ENCODE results near the gene THTPA. TPM values are rescaled to one million over a fixed set of nuclear protein-coding genes. Genes with fewer than 3 reads are reported as not detected.
"Not testable (repeated sequence)": the region's sequence is repeated elsewhere in the genome, so short reads cannot be mapped to it uniquely, and the experiment has no call there.

Gene THTPA
- polyA plus RNA-seq, 1 donor from 2014 or later = 18.1 TPM

DNA sequence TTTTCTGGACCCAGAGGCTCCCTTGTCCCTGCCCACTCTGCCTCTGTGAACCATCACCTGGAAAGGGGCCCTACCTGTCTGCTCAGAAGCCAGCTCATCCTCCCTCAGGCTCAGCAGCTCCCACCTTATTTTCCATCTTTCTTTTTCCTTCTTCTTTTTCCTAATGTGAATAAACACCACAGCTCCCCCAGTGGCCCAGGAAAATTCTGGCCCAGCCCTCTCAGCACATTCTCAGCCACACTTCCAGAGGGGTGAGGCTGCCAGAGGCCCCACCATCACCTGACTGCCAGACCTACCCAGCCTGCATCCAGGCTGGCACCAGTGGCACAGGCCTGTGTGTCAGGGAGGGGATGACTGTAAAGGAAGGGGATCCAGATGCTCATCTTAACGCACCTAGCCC, 27.5 kb upstream of the THTPA start:
- Mint-ChIP-seq H3K9me3 (no peaks in the 10 kb centered on the region), H3K36me3 (peaks cover under 1% of the 10 kb centered on the region), H3K4me3 (peak overlapping the region in 1 of 4 donors; percentile 49), H3K27ac (no peak overlapping the region), H3K4me1 (peaks cover 0 to 2% (median 0%) of the 10 kb centered on the region in 3 donors), H3K27me3 (no peaks in the 10 kb centered on the region)

DNA sequence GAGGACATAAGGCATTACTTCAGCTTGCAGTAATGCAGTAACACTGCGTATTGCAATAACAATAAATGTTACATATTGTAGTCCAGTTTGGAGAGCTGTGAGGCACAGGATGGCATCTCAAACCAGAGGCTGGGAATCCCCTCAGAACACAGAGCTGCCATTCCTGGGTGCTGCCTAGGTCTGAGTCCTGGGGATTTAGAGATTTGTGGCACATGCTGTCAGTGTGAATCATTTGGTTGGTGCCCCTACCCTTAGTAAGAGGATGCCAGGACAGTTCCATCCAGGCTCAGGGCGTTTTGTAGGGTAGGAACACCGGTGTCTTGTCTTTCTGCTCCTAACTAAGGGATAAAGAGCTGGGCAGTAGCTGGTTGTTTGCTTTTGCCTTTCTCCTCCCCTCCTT, 27.1 kb upstream of the THTPA start:
- Mint-ChIP-seq H3K27ac (peak overlapping the region in 1 of 3 donors; percentile 19), H3K4me3 (peak overlapping the region in 1 of 4 donors; percentile 49), H3K36me3 (peaks cover 4% of the 10 kb centered on the region), H3K27me3 (no peaks in the 10 kb centered on the region), H3K9me3 (no peaks in the 10 kb centered on the region), H3K4me1 (peaks cover 0 to 2% (median 0%) of the 10 kb centered on the region in 3 donors)

DNA sequence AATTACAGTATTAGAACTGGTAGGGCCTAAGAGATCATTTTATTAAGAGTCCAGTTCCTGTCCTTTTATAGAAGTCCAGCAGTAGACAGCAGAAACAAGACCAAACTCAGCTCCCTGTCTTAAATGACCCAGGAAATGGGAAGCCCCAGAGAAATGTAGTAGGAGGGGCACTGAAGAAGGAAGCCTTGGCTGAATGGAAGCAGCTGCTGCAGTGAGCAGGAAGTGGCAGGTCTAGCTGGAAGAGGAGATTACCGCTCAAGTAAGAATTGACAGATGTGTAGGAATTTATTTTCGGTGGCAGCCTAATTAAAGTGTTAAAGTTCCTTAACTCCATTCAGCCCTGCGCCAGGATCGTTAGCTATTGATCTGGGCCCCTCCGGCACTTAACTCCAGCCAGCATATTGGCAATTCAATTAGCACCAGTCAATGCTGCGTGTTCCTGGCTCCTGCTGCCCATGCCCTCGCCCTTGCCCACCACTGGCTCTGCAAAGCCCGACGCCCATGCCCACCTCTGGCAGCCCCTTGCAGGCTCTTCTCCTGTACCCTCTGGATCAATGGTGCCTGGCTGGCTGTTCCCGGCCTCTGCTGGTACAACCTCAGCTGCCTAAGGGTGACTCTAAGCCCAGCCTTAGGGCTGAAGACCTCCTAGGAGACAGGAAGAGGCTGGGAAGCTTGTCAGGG, 25.6 kb upstream of the THTPA start:
- no peaks in the 10 kb centered on the region for H3K27me3 Mint-ChIP-seq
- H3K36me3 Mint-ChIP-seq = peaks cover 4% of the 10 kb centered on the region
- H3K9me3 Mint-ChIP-seq = no peaks in the 10 kb centered on the region
- H3K4me1 Mint-ChIP-seq = peaks cover 0 to 2% (median 0%) of the 10 kb centered on the region in 3 donors
- peak overlapping the region in 1 of 3 donors; percentile 5 for H3K27ac Mint-ChIP-seq
- no peak overlapping the region for H3K4me3 Mint-ChIP-seq

DNA sequence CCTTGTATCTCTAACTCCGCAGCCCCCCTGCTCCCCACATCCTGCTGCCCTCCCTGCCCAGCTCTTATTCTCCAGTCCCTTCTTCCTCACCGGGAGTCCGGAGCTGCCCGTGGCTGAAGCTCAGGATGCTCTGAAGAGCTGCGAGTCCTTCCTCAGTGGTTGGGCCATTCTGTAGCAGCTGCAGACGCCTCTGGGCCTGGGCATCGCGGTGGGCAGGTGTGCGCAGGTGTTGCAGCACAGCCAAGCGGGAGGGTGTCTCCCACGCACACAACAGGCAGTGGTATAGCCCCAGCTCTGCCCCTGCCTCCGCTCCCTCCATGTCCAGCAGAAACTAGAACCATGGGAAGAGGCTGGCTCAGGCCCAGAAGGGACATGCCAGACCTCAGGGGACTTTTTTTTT, 24.7 kb upstream of the THTPA start:
- Mint-ChIP-seq H3K27ac (no peak overlapping the region), H3K4me1 (peaks cover 0 to 2% (median 0%) of the 10 kb centered on the region in 3 donors), H3K9me3 (no peaks in the 10 kb centered on the region), H3K27me3 (no peaks in the 10 kb centered on the region), H3K4me3 (no peak overlapping the region), H3K36me3 (peaks cover 4% of the 10 kb centered on the region)

DNA sequence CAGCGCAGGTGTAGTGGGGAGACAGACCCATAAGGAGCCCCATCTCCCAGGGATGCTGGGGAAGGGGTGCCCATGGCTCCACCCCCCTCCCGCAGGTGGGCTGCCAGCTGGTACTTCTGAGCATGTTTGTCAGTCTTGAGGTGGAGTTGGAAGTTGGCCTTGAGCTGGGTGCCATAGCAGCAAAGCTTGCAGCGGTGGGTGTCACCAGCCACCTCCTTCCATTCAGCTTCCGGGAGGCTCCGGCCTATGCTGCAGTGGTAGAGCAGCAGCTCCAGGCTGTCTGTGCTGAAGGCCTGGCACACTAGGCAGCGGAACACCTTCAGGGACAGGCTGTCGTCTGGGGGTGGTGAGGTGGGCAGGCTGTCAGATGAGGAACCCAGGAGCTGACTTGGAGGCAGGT, 23.4 kb upstream of the THTPA start:
- Mint-ChIP-seq H3K9me3 (no peaks in the 10 kb centered on the region), H3K36me3 (peaks cover 4% of the 10 kb centered on the region), H3K4me3 (no peak overlapping the region), H3K27ac (no peak overlapping the region), H3K27me3 (no peaks in the 10 kb centered on the region), H3K4me1 (peaks cover 0 to 2% (median 0%) of the 10 kb centered on the region in 3 donors)

DNA sequence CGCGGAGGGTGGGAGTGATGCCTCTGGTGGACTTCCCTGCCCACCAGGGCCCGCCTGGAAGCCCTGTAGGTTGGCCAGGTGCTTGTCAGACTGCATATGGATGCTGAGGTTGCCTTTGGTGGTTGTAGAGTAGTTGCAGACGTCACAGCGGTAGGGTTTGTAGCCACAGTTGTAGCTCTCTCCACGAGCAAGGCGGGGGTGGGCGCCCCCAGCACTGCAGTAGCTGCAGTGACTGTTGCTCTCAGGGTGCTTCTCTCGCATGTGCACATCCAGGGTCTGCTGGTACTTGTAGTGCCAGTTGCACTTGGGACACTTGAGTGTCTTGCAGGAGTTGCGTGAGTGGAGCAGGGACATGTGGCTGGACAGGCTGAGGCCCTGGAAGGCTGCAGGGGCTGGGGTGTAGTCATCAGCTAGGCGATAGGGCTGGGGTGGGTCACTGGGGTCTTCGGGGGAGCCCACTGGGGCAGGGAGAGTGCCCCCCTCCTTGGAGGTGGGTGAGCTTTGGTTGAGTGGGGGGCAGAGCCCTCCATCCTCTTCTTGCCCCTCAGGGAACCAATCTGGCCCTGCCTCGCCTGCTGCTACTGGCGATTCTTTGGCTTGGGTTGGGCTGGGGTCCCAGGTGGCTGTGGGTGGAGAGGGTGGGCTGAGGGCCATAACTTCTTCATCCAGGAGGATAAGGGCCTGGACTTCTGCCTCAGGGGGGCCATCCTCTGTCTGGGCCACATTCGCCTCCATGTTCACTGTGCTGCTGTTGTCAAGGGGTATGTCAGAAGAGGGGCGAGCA, 22.2 kb upstream of the THTPA start:
- Mint-ChIP-seq H3K27ac (no peak overlapping the region), H3K4me3 (no peak overlapping the region), H3K27me3 (no peaks in the 10 kb centered on the region), H3K9me3 (no peaks in the 10 kb centered on the region), H3K4me1 (peaks cover 0 to 2% (median 0%) of the 10 kb centered on the region in 3 donors), H3K36me3 (peaks cover 4% of the 10 kb centered on the region)

DNA sequence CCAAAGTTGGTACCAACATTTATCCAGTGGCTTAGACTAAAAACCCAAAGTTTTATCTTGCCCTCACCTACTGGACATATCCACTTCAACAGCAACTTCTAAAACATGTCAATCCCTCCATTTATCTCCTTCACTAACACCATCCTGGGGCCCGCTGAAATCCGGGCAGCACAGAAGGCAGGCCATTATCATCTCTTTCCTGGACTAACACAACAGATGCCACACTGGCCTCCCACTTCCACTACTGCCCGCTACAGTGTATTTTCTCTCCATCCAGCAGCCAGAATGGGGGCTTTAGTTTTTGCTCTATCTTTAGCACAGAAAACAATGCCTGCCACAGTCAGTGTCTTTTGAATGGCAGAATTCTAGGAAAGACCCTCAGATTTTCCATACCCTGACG, 20.1 kb upstream of the THTPA start:
- Mint-ChIP-seq H3K9me3 (no peaks in the 10 kb centered on the region), H3K4me1 (peaks cover 0 to 8% (median 3%) of the 10 kb centered on the region in 3 donors), H3K36me3 (peaks cover 4% of the 10 kb centered on the region), H3K27me3 (peaks cover 3% of the 10 kb centered on the region), H3K4me3 (no peak overlapping the region), H3K27ac (no peak overlapping the region)

DNA sequence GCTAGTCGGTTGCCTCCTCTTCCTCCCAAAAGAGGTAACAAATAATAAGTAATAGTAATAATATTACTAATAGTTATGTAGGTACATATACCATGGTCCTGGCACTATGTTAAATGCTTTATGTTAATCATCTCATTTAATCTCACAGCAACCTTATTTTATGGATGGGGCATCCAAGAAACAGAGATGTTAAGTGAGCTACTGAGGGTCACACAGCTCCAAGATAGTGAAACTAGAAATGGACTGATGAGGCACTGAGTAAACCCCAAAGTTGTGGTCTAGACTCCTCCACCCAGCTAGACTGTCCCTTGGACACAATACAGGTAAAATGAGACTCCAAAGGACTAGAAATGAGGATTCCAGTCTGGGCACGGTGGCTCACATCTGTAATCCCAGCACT, 19.6 kb upstream of the THTPA start:
- Mint-ChIP-seq H3K36me3 (peaks cover 4% of the 10 kb centered on the region), H3K4me1 (peaks cover 0 to 6% (median 3%) of the 10 kb centered on the region in 3 donors), H3K27me3 (peaks cover 3% of the 10 kb centered on the region), H3K4me3 (no peak overlapping the region), H3K9me3 (no peaks in the 10 kb centered on the region), H3K27ac (no peak overlapping the region)

DNA sequence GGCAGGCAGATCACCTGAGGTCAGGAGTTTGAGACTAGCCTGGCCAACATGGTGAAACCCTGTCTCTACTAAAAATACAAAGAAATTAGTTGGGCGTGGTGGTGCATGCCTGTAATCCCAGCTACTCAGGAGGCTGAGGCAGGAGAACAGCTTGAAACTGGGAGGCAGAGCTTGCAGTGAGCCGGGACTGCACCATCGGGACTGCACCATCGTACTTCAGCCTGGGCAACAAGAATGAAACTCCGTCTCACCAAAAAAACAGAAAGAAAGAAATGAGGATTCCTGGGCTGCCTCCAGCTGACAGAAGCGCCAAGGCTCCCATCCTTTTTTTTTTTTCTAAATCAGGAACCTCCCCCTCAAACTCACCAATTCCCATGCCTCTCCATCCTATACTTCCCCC, 19.2 kb upstream of the THTPA start:
- H3K27me3 Mint-ChIP-seq, H3K36me3 Mint-ChIP-seq, H3K4me3 Mint-ChIP-seq, H3K27ac Mint-ChIP-seq, H3K9me3 Mint-ChIP-seq, H3K4me1 Mint-ChIP-seq: not testable (repeated sequence)

DNA sequence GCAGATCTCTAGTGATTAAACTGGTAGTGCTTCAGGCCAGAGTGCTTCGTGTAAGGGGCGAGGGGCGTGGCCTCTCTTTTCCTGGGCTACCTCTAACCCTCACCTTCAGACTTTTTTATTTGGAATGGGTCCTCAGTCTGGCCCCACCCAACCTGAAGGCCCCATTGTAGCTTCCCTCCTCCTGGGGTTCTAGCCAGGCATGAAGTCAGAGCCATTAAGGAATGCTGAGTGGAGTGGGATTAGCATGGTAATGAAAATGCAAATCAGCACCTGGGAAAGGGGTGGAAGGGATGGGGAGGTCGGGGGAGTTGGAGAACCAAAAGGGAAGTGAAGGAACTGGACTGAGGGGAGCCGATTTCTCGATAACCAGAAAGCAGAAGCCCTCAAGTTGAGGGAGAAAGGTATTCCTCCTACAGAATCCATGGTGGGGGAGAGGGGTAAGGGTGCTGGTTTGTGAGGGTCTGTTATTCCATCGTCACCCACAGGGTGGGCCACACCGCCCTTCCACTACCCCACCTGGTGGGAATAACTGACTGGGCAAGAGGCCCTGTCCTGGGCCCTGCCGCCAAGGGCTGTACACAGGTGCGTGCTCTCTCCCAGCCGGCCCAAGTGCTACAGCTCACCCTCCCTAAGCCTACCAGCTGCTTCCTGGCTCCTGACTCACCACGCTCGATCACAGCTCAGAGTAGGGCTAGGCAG, 18.6 kb upstream of the THTPA start:
- H3K27me3 Mint-ChIP-seq = peaks cover 3% of the 10 kb centered on the region
- no peak overlapping the region for H3K4me3 Mint-ChIP-seq
- peaks cover 0 to 6% (median 3%) of the 10 kb centered on the region in 3 donors for H3K4me1 Mint-ChIP-seq
- H3K36me3 Mint-ChIP-seq = peaks cover 4% of the 10 kb centered on the region
- no peak overlapping the region for H3K27ac Mint-ChIP-seq
- no peaks in the 10 kb centered on the region for H3K9me3 Mint-ChIP-seq

DNA sequence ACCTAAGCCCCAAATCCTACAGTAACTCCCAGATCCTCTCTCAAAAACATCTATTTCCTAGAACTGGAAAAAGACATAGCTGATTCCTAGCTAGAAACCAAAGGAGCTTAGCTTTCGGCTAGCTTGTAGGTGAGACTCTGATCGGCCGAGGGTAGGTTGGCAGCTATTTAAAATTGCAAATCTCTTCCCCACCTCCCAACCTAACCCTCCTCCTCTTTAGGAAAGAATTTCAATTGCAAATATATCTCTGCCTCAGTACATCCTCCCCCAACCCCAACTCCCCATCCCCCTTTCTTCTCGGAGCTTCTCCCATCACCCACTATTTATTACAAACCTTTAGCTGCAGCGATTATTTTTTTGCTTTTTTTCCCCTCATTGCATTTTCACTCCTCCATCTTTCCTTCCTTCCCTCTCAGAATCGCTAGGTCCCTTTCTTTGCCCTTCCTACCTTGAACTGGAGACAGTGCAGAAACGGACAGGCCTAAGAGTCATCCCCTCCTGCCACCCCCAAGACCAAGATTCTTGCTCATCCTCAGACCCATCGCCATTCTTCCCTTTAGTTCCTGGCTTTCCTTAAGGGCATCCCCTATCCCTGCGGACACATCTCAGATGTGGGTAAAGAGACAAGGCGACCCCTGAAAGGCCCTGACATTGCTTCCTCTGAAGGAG, 17.9 kb upstream of the THTPA start:
- Mint-ChIP-seq H3K4me1 (peaks cover 0 to 6% (median 3%) of the 10 kb centered on the region in 3 donors), H3K4me3 (no peak overlapping the region), H3K27me3 (peaks cover 3% of the 10 kb centered on the region)

DNA sequence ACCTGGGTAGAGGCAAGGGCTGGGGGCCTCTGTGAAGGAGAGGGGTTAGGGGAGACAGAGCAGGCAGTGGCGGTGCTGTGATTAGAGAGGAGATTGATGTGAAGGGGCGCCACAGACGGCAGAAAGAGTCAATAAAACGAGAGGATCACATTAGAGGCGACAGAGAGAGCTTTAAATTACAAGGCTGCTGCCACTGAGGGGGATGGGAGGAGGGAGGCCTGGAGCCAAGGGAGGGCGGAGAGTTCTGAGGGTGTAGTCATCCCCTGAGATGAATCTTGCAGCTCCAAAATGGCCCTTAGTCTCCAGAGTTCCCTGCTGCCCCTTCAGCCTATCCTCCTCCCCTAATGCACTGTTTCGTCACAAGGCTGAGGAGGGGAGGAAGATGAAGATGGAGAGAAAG, 17.3 kb upstream of the THTPA start:
- Mint-ChIP-seq H3K27ac (no peak overlapping the region), H3K4me1 (peaks cover 0 to 6% (median 3%) of the 10 kb centered on the region in 3 donors), H3K9me3 (no peaks in the 10 kb centered on the region), H3K4me3 (no peak overlapping the region), H3K27me3 (peaks cover 3% of the 10 kb centered on the region), H3K36me3 (peaks cover under 1% of the 10 kb centered on the region)

More for the DNA sequence above, 17.9 kb upstream of the THTPA start:
- peaks cover 4% of the 10 kb centered on the region for H3K36me3 Mint-ChIP-seq
- H3K9me3 Mint-ChIP-seq = no peaks in the 10 kb centered on the region
- no peak overlapping the region for H3K27ac Mint-ChIP-seq

DNA sequence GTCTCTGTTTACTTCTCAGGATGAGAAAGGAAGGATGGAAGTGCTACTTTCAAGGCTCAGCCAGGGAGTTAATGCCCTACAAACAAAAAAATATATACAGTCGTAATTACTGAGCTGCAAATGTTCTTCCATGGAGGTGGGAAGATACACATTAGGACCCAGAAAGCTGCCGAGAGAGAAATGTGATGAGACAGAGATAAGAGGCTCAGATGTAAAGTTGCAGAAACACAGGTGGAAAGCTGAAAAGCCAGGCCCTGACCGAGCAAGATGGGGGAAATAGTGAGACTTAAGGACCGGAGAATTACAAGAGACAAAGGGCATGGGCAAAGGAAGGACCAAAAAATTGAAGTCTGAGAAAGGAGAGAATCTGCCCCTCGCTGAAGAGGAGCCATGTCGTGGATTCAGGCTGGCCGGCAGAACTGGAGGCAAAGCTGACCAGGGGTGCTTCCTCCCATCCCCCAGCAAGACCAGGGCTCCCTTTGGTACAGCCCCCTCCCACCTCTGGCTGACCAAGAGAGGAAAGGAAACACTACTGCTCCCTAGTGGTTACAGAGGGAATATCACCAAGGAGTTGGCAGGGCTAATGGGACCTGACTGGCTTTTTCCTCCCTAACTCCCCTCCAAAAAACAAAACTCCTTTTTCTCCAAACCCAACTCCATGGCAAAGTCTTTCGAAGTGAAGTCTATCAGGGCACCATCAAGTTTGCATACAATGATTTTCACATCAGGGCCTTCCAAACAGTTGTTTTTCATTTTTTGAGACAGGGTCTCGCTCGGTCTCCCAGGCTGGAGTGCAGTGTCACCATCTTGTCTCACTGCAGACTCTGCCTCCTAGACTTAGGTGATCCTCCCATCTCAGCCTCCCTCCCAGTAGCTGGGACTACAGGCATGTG, 16.6 kb upstream of the THTPA start:
- H3K4me3 Mint-ChIP-seq = no peak overlapping the region
- peaks cover 3% of the 10 kb centered on the region for H3K27me3 Mint-ChIP-seq
- H3K36me3 Mint-ChIP-seq = no peaks in the 10 kb centered on the region
- H3K9me3 Mint-ChIP-seq = no peaks in the 10 kb centered on the region
- H3K27ac Mint-ChIP-seq = no peak overlapping the region
- peaks cover 0 to 6% (median 3%) of the 10 kb centered on the region in 3 donors for H3K4me1 Mint-ChIP-seq

DNA sequence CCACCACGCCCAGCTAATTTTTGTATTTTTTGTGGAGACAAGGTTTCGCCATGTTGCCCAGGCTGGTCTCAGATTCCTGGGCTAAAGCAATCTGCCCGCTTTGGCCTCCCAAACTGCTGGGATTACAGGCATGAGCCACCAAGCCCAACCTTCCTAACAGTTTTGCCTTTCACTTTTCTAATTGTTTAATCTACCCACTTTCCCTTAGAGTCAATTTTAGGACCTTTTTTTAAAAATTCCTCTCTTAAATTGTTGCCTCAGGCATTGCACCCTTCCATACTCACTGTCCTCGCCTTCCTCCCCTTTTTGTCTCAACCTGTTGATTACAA, 16.0 kb upstream of the THTPA start:
- Mint-ChIP-seq H3K36me3 (no peaks in the 10 kb centered on the region), H3K4me3 (no peak overlapping the region), H3K27me3 (peaks cover 3% of the 10 kb centered on the region), H3K27ac (no peak overlapping the region), H3K4me1 (peaks cover 0 to 6% (median 3%) of the 10 kb centered on the region in 3 donors), H3K9me3 (no peaks in the 10 kb centered on the region)

Measured in IgD-negative memory B cell (primary cell).